Activated CD8-positive, alpha-beta T cell treated with anti-CD3 and anti-CD28 coated beads for 36 hours (primary cell): ENCODE measurements around the gene CNPY1. TPM values are rescaled to one million over a fixed set of nuclear protein-coding genes. Genes with fewer than 3 reads are reported as not detected.

Experiments used
- ATAC-seq: fragments of 200-7000 bp; cut with Tn5 transposase; one replicate; pipeline ENCODE4 v1.10.0; 2021; ENCODE audit warnings: mild to moderate bottlenecking, moderate library complexity
- CTCF ChIA-PET: fragments of 350-600 bp; sonication (Branson Sonifier 250); formaldehyde crosslinking; loops from one replicate; lab custom pipeline; 2021; ENCODE audit warnings: antibody characterized with exemption; lab: Charles Lee
- POLR2A ChIA-PET: fragments of 350-600 bp; sonication (Branson Sonifier 250); formaldehyde crosslinking; loops from one replicate; lab custom pipeline; 2021; ENCODE audit warnings: antibody characterized with exemption; lab: Charles Lee
- DNase-seq: peaks from one replicate; pipeline ENCODE4 v3.0.0-alpha.2; 2020
- H3K27ac Mint-ChIP-seq: one replicate; pipeline ENCODE4 v1.8.0; 2021; ENCODE audit warnings: mild to moderate bottlenecking, mixed read lengths
- H3K27me3 Mint-ChIP-seq: one replicate; pipeline ENCODE4 v1.8.0; 2021; ENCODE audit warnings: mixed read lengths
- H3K36me3 Mint-ChIP-seq: one replicate; pipeline ENCODE4 v1.8.0; 2021; ENCODE audit warnings: low read depth, mixed read lengths
- H3K4me1 Mint-ChIP-seq: one replicate; pipeline ENCODE4 v1.8.0; 2021; ENCODE audit warnings: low read depth, mixed read lengths
- H3K4me3 Mint-ChIP-seq: one replicate; pipeline ENCODE4 v1.8.0; 2021; ENCODE audit warnings: mild to moderate bottlenecking, moderate library complexity, mixed read lengths
- H3K9me3 Mint-ChIP-seq: one replicate; pipeline ENCODE4 v1.8.0; 2021; ENCODE audit warnings: mixed read lengths
- CTCF ChIP-seq: fragments of 200-600 bp; IDR thresholded peaks from one replicate; pipeline ENCODE4 v1.8.0; 2022; ENCODE audit warnings: antibody characterized with exemption, mild to moderate bottlenecking
- intact Hi-C: fragments of 100-400 bp; cut with micrococcal nuclease; formaldehyde crosslinking; loops from one replicate; pipeline ENCODE4 v1.10.0; 2022
- total RNA-seq, 2 experiments: library from RNA; stranded (reverse); gene quantifications; one replicate each; pipeline ENCODE4 v1.2.3, GENCODE V29; 2021

Gene CNPY1
- total RNA-seq, 2 experiments from 2014 or later, result not detected

- Mint-ChIP-seq H3K36me3 (no peaks in the 10 kb centered on the region), H3K4me1 (no peaks in the 10 kb centered on the region), H3K9me3 (no peaks in the 10 kb centered on the region), H3K27ac (no peak overlapping the region), H3K4me3 (no peak overlapping the region), H3K27me3 (peaks cover 4% of the 10 kb centered on the region)
- no peak for TF ChIP-seq CTCF
- intact Hi-C loops, result no loop called here
- POLR2A ChIA-PET, result no interaction called here
- no peak for DNase-seq
- no peak for ATAC-seq
- CTCF ChIA-PET, result interaction anchor here (1.1 kb wide), 1 partner anchor 213 kb away, joined by 3 read pairs; no protein-coding TSS in a partner anchor
Observed at GRCh38 chr7:155555116-155555695, 8.8 kb upstream of the CNPY1 start.

DNA sequence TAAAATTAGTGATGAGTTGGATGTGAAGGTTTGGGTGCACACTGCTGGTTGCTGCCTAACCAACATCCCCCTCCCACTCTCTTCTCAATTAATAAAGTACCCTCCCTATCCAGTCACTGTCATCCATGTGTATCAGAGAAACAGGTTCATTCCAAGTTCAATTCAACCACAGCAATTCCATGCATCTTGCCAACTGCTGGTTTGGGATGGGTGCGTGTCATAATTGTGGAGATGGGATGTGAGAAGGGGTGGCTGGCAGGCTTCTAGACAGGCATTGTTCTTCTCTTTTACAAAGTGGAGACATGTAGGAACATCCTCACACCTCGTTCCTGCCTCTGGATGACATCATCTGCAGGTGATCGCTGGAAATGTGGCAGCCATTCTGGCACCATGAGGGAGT lies 7.5 kb upstream of the CNPY1 start:
- H3K36me3 Mint-ChIP-seq, result no peaks in the 10 kb centered on the region
- DNase-seq (no peak), ATAC-seq (no peak)
- H3K9me3 Mint-ChIP-seq, result no peaks in the 10 kb centered on the region
- ChIA-PET POLR2A (interaction anchor here (1.0 kb wide), 1 partner anchor 28 kb away, joined by 3 read pairs; no protein-coding TSS in a partner anchor), CTCF (no interaction called here)
- H3K4me3 Mint-ChIP-seq, result no peak overlapping the region
- H3K27me3 Mint-ChIP-seq, result peaks cover 2% of the 10 kb centered on the region
- intact Hi-C loops, result no loop called here
- H3K27ac Mint-ChIP-seq, result no peak overlapping the region
- no peaks in the 10 kb centered on the region for H3K4me1 Mint-ChIP-seq
- TF ChIP-seq CTCF, result no peak

- Mint-ChIP-seq H3K27me3 (peaks cover 2% of the 10 kb centered on the region), H3K27ac (no peak overlapping the region), H3K36me3 (no peaks in the 10 kb centered on the region), H3K9me3 (no peaks in the 10 kb centered on the region), H3K4me1 (no peaks in the 10 kb centered on the region), H3K4me3 (no peak overlapping the region)
- no peak for TF ChIP-seq CTCF
- CTCF ChIA-PET, result interaction anchor here (1.0 kb wide), 1 partner anchor 47 kb away, joined by 4 read pairs; no protein-coding TSS in a partner anchor
- DNase-seq (no peak), ATAC-seq (no peak)
- POLR2A ChIA-PET, result interaction anchor here (0.6 kb wide), 1 partner anchor 227 kb away, joined by 3 read pairs; no protein-coding TSS in a partner anchor
- intact Hi-C loops, result no loop called here
Observed at GRCh38 chr7:155551785-155552611, 5.6 kb upstream of the CNPY1 start.

GRCh38 chr7:155550916-155551315 lies 4.6 kb upstream of the CNPY1 start:
- Mint-ChIP-seq H3K36me3 (no peaks in the 10 kb centered on the region), H3K9me3 (no peaks in the 10 kb centered on the region), H3K27ac (no peak overlapping the region), H3K4me3 (no peak overlapping the region), H3K27me3 (peaks cover 2% of the 10 kb centered on the region), H3K4me1 (no peaks in the 10 kb centered on the region)
- no peak for TF ChIP-seq CTCF
- DNase-seq, result no peak
- ChIA-PET POLR2A (no interaction called here), CTCF (no interaction called here)
- ATAC-seq, result no peak
- intact Hi-C loops, result no loop called here

- no peaks in the 10 kb centered on the region for H3K36me3 Mint-ChIP-seq
- ChIA-PET CTCF (no interaction called here), POLR2A (no interaction called here)
- H3K9me3 Mint-ChIP-seq, result no peaks in the 10 kb centered on the region
- no peak overlapping the region for H3K27ac Mint-ChIP-seq
- H3K4me1 Mint-ChIP-seq, result no peaks in the 10 kb centered on the region
- no peak overlapping the region for H3K4me3 Mint-ChIP-seq
- intact Hi-C loops, result no loop called here
- no peak for DNase-seq
- H3K27me3 Mint-ChIP-seq, result peaks cover 4% of the 10 kb centered on the region
- no peak for ATAC-seq
- no peak for TF ChIP-seq CTCF
Observed at GRCh38 chr7:155549226-155549625, 2.9 kb upstream of the CNPY1 start.
